NCI-H146 treated with DMSO at 0.1 percent for 48 hours (cell line): ENCODE data around the gene KAZN.
"Not testable (repeated sequence)": the region's sequence is repeated elsewhere in the genome, so short reads cannot be mapped to it uniquely, and the experiment has no call there.

Experiments
- DNase-seq: peaks from one replicate; lab custom pipeline; 2025; ENCODE audit not compliant: unreplicated experiment; lab: John Stamatoyannopoulos, UW

KAZN gene

DNA sequence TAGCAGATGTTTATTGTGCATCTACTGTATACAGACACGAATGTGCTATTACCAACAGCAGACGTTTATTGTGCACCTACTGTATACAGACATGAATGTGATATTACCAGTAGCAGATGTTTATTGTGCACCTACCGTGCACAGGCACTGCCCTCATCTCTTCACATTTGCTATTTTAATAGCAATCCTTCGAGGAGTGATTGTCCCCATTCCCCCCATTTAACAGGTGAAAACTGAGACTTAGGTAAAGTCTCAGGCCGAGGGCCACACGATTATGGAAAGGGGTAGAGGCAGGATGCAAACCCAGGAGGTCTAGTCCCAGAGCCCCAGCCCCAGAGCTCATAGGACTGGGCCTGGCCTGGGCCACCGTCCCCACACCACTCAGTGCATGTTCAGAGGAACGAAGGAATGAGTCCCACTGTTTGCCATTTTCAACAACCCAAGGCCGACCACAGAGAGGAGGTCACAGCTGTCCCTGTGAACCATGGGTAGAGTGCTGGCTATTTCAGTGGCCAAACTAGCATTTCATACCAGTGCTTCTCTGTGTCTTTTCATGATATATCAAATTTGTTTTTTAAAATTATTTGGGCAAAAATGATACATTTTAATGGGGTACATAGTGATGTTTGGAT is 440.6 kb downstream of the KAZN start:
- DNase-seq, result no peak

GRCh38 chr1:15039901-15040300 is 441.4 kb downstream of the KAZN start:
- DNase-seq, result no peak

GRCh38 chr1:15040685-15041084 is 442.2 kb downstream of the KAZN start:
- DNase-seq, result not testable (repeated sequence)

DNA sequence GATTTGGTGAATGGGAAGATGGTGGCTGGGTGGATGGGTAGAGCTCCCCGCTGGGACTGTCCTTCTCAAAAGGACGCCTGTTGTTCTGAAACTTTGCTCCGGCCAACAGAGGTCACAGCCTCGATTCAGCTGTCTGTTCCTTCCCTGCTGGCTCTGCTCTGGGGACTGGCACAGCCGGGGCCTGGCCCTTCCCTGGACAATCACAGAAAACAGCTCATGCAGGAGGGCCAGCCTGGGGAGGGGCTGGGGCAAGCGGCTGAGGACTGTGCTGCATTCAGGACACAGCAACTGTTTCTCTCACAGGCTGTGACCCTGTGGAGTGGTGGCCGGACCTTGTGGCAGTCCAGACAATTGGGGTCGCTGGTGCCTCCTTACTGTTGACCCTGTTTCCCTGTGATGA is 444.4 kb downstream of the KAZN start:
- no peak for DNase-seq

DNA sequence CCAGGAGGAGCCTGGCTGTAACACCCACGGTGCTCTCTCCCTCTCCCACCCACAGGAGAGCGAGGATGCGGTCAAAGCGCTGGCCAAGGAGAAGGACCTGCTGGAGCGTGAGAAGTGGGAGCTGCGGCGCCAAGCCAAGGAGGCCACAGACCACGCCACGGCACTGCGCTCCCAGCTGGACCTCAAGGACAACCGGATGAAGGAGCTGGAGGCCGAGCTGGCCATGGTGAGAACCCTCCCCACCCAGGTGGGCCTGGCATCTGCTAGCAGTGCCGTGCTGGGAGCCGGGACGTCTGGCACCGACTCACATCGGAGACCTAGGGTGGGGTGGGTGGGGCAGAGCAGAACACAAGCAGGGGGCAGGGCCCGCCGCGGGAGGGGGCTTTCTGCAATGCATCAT is 445.4 kb downstream of the KAZN start:
- DNase-seq, result no peak

- no peak for DNase-seq
These were observed 446.6 kb downstream of the KAZN start for GRCh38 chr1:15045123-15045522.

- no peak for DNase-seq
These were observed 448.1 kb downstream of the KAZN start for GRCh38 chr1:15046487-15047165.

DNA sequence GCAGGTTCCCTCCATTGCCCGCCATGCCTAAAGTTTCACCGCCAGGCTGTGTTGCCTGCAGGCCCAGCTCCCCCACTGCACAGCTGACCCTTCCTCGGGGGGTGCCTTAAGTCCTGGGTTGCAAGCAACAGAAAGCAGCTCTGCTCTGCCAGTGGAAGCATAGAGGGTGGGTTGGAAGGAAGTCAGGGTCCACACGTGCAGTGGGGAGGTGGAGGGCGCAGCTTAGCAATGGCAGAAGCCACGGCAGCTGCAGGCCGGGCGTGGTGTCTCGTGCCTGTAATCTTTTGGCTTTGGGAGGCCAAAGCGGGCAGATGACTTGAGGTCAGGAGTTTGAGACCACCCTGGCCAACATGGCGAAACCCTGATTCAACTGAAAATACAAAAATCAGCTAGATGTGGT is 448.8 kb downstream of the KAZN start:
- no peak for DNase-seq

GRCh38 chr1:15048437-15048980 is 450.0 kb downstream of the KAZN start:
- no peak for DNase-seq

GRCh38 chr1:15049067-15049466 is 450.6 kb downstream of the KAZN start:
- no peak for DNase-seq

DNA sequence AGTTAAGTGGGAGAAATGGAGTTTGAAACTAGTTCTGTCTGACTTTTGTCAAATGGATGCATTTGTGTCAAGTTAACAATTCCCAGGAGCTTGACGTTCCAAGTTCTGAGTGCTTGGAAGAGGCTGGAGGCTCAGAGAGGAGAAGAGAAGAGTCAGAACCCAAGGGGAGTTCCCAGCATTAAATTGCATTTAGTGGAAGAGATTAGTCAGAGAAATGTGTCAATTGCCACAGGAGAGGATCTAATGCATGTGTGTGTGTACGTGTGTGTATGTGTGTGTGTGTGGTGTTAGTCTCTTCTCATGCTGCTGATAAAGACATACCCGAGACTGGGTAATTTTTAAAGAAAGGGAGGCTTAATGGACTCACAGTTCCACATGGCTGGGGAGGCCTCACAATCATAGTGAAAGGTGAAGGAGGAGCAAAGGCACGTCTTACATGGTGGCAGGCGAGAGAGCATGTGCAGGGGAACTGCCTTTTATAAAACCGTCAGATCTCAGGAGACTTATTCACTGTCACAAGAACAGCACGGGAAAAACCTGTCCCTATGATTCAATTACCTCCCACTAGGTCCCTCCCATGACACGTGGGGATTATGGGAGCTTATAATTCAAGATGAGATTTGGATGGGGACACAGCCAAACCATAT is 453.5 kb downstream of the KAZN start:
- no peak for DNase-seq

DNA sequence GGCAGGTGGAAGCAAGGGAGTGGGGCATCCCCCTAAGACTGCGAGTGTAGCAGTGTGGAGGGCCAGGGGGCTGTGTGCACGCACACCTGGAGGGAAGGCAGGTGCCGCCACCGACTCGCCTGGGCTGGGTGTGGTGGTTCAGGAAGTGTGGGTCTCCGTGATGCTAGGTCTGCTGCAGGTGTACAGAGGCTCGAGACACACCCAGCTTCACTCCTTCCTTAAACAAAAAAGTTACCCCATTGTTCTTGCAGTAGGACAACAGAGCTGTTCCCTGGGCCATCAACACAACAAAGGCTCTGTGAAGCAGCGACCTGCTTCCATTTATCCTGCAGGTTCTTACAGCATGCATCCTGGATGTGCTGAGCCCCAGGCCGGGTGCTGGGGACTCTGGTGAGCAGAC is 454.7 kb downstream of the KAZN start:
- no peak for DNase-seq

GRCh38 chr1:15055736-15056415 is 457.4 kb downstream of the KAZN start:
- no peak for DNase-seq

- no peak for DNase-seq
These were observed 458.2 kb downstream of the KAZN start for GRCh38 chr1:15056515-15057285.

- no peak for DNase-seq
These were observed 459.3 kb downstream of the KAZN start for GRCh38 chr1:15057834-15058233.

- no peak for DNase-seq
These were observed 459.8 kb downstream of the KAZN start for GRCh38 chr1:15058261-15058660.

DNA sequence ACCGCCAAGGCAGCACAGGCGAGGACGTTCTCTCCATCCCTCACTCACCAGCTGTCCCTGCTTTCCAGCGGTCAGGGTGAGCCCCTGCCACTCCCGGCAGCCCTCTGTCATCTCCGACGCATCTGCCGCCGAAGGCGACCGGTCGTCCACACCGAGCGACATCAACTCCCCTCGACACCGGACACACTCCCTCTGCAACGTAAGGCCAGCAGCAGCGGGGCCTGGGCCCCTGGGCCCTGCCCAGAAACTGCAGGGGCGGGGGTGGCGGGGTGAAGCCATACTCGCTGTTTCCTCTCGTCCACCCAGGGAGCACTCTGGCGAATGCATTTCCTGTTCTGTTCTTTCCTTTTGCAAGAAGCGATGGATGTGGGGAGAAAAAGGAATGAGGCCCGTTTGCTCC is 461.6 kb downstream of the KAZN start:
- no peak for DNase-seq

DNA sequence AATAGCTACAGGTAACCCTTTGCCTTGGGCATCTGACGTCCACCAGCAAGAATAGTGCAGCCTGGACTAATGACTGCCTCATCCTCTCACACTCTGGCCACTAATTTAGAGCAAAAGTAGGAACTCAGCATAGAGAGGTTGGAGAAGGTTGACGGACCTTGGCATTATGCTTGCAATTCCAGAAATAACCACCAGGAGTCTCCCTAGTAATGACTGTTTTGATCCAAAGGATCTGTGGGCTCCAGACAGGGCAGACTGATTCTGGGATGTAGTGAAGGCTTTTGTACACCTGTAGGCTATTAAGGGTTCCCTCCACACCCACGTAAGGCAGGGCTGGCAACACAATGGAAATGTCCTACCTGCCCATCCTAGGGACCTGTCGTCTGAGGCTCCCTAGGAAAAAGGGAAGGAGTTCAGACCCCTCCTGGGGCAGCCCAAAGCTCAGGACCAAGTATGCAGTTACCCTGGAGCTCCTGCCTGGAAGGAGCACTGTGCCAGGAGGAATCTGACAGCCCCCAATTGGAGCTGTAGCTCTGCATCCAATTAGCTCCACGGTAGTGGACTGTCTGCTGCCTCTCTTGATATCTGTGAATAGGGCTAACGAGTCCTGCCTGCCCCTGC is 464.1 kb downstream of the KAZN start:
- DNase-seq, result no peak

DNA sequence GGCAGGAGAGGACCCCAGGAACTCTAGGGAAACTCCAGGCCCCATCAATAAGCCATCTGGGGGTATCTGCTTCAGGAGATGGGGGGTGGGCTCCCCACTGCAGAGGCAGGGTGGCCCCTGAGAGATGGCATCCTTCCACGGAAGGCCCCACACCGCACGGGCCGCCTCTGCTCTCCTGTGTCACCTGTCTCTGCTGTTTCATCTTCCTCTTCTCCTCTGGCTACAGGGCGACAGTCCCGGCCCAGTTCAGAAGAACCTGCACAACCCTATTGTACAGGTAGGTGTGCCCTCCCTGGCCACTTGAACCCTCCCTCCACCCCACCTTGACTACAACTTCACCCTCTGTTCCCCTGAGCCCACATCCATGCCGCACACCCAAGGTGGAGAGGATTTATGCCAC is 464.9 kb downstream of the KAZN start:
- no peak for DNase-seq

GRCh38 chr1:15063783-15064182 is 465.3 kb downstream of the KAZN start:
- DNase-seq, result no peak
